Pulmonary artery endothelial cell (primary cell): Measurements from ENCODE around the gene TMBIM1. TPM values are rescaled to one million over a fixed set of nuclear protein-coding genes. Genes with fewer than 3 reads are reported as not detected.

Experiments
- DNase-seq: peaks from one replicate; pipeline ENCODE4 v3.0.0-alpha.2; 2011; ENCODE audit warnings: low read depth, low spot score
- total RNA-seq: library from RNA; depleted of rRNA; stranded (reverse); fragments of >200 nt; gene quantifications from 2 replicates; pipeline ENCODE4 v1.2.3, GENCODE V29; 2014

Gene TMBIM1
- total RNA-seq, 1 donor from 2014 or later, result 128 TPM

GRCh38 chr2:218257390-218257981 lies 34.8 kb downstream of the TMBIM1 start:
- no peak for DNase-seq

GRCh38 chr2:218256612-218257350 lies 35.5 kb downstream of the TMBIM1 start:
- DNase-seq, result no peak

GRCh38 chr2:218255446-218255845 lies 36.9 kb downstream of the TMBIM1 start:
- no peak for DNase-seq

- DNase-seq, result no peak
Measured at GRCh38 chr2:218253232-218253625, 39.1 kb downstream of the TMBIM1 start.

GRCh38 chr2:218252509-218253231 lies 39.6 kb downstream of the TMBIM1 start:
- no peak for DNase-seq

GRCh38 chr2:218249691-218250090 lies 42.6 kb downstream of the TMBIM1 start:
- no peak for DNase-seq

GRCh38 chr2:218245214-218245613 lies 47.1 kb downstream of the TMBIM1 start:
- DNase-seq, result no peak

- no peak for DNase-seq
Measured at GRCh38 chr2:218244665-218245064, 47.6 kb downstream of the TMBIM1 start.

GRCh38 chr2:218244204-218244603 lies 48.1 kb downstream of the TMBIM1 start:
- DNase-seq, result no peak

GRCh38 chr2:218238887-218239286 lies 53.4 kb downstream of the TMBIM1 start:
- no peak for DNase-seq

- no peak for DNase-seq
Measured at GRCh38 chr2:218236829-218237228, 55.5 kb downstream of the TMBIM1 start.

- no peak for DNase-seq
Measured at GRCh38 chr2:218235017-218235416, 57.3 kb downstream of the TMBIM1 start.

GRCh38 chr2:218234521-218234920 lies 57.8 kb downstream of the TMBIM1 start:
- no peak for DNase-seq

GRCh38 chr2:218233543-218233942 lies 58.8 kb downstream of the TMBIM1 start:
- DNase-seq, result no peak

GRCh38 chr2:218230882-218231281 lies 61.4 kb downstream of the TMBIM1 start:
- no peak for DNase-seq

GRCh38 chr2:218229851-218230250 lies 62.5 kb downstream of the TMBIM1 start:
- no peak for DNase-seq

- peak; percentile 63 for DNase-seq
Measured at GRCh38 chr2:218229239-218229638, 63.1 kb downstream of the TMBIM1 start.

GRCh38 chr2:218228366-218229090 lies 63.8 kb downstream of the TMBIM1 start:
- DNase-seq, result no peak

- DNase-seq, result no peak
Measured at GRCh38 chr2:218226903-218227302, 65.4 kb downstream of the TMBIM1 start.
